Measurements from ENCODE around the gene SPDYE17. TPM values are rescaled to one million over a fixed set of nuclear protein-coding genes. Genes with fewer than 3 reads are reported as not detected.
A peak's percentile ranks its signal among the peaks of the same experiment; 100 is the strongest.
"Not testable (repeated sequence)": the region's sequence is repeated elsewhere in the genome, so short reads cannot be mapped to it uniquely, and the experiment has no call there.

Gene SPDYE17
- total and polyA plus RNA-seq, 5 donors from 2014 or later = not detected

DNA sequence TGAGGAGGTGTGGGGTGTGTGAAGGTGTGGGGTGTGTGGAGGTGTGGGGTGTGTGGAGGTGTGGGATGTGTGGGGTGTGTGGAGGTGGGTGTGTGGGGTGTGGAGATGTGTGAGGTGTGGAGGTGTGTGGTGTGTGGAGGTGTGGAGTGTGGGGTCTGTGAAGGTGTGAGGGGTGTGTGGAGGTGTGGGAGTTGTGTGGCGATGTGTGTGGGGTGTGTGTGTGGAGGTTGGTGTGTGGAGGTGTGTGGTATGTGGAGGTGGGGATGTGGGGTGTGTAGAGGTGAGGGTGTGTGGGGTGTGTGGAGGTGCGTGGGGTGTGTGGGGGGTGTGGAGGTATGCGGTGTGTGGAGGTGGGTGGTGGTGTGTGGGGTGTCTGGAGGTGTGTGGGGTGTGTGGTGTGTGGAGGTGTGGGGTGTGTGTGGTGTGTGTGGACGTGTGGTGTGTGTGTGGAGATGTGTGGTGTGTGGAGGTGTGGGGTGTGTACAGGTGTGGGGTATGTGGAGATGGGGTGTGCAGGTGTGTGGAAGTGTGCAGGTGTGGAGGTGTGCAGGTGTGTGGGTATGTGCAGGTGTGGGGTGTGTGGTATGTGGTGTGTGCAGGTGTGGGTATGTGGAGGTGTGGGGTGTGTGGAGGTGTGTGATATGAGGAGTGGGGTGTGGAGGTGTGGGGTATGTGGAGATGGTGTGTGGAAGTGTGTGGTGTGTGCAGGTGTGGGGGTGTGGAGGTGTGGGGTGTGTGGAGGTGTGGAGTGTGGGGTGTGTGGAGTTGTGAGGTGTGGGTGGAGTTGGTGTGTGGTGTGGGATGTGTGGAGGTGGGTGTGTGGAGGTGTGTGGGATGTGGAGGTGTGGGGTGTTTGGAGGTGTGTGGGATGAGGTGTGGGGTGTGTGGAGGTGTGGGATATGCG, 34.5 kb downstream of the SPDYE17 start:
- Mint-ChIP-seq H3K27me3 (no peaks in the 10 kb centered on the region), H3K27ac (no peak overlapping the region), H3K4me3 (no peak overlapping the region), H3K4me1 (no peaks in the 10 kb centered on the region), H3K36me3 (peaks cover under 1% of the 10 kb centered on the region), H3K9me3 (no peaks in the 10 kb centered on the region)
- no peak overlapping the region for H3K4me3 ChIP-seq (ENCODE audit: low read depth, low read length)
- no peak for ATAC-seq (ENCODE audit: low read depth in 2 of 2)
- H3K9me3 ChIP-seq (ENCODE audit: control insufficient read depth in 2 of 2, low read length in 2 of 2) = no peaks in the 10 kb centered on the region
- no peaks in the 10 kb centered on the region for H3K36me3 ChIP-seq (ENCODE audit: control insufficient read depth, insufficient read depth, low read length)
- H3K4me1 ChIP-seq (ENCODE audit: control insufficient read depth, insufficient read depth, low read length, poor library complexity, severe bottlenecking) = no peaks in the 10 kb centered on the region
- H3K27me3 ChIP-seq (ENCODE audit: control insufficient read depth, insufficient read depth, low read length) = no peaks in the 10 kb centered on the region
- H3K27ac ChIP-seq (ENCODE audit: insufficient read depth, low read length, poor library complexity, severe bottlenecking) = peak overlapping the region; percentile 41
- no peak for DNase-seq

DNA sequence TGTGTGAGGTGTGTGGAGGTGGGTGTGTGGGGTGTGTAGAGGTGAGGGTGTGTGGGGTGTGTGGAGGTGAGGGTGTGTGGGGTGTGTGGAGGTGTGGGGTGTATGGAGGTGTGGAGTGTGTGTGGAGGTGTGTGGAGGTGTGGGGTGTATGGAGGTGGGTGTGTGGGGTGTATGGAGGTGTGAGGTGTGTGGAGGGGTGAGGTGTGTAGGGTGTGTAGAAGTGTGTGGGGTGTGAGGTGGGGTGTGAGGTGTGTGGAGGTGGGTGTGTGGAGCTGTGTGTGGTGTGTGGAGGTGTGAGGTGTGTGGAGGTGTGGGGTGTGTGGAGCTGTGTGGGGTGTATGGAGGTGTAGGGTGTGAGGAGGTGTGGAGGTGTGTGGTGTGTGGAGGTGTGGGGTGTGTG, 35.2 kb downstream of the SPDYE17 start:
- H3K27ac ChIP-seq (ENCODE audit: insufficient read depth, low read length, poor library complexity, severe bottlenecking); H3K4me1 ChIP-seq (ENCODE audit: control insufficient read depth, insufficient read depth, low read length, poor library complexity, severe bottlenecking); H3K27me3 ChIP-seq (ENCODE audit: control insufficient read depth, insufficient read depth, low read length); H3K4me3 Mint-ChIP-seq; ATAC-seq (ENCODE audit: low read depth in 2 of 2); H3K27me3 Mint-ChIP-seq; H3K36me3 ChIP-seq (ENCODE audit: control insufficient read depth, insufficient read depth, low read length); H3K36me3 Mint-ChIP-seq; H3K27ac Mint-ChIP-seq; H3K9me3 ChIP-seq (ENCODE audit: control insufficient read depth in 2 of 2, low read length in 2 of 2); H3K9me3 Mint-ChIP-seq; DNase-seq; H3K4me1 Mint-ChIP-seq; H3K4me3 ChIP-seq (ENCODE audit: low read depth, low read length): not testable (repeated sequence)

DNA sequence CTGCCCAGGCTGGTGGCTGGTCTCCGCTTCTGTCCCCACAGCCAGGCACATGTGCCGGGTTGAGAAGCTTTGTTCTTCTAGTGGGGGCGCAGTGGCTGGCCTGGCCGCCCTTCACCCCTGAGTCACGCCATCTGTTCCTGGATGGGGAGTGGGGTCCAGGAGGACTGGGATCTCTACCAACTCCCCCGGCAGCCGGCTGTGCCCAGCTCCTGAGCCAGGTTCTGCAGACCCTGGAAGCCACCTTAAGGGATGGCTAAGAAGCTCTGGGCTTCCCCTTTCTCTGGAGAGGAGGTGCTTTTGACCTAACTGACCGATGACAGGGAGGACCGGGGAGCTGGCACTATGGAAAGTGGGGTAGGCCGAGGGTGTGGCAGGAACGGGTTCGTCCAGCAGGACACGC, 37.9 kb downstream of the SPDYE17 start:
- ATAC-seq (ENCODE audit: low read depth in 2 of 2); H3K9me3 ChIP-seq (ENCODE audit: control insufficient read depth in 2 of 2, low read length in 2 of 2); H3K4me1 Mint-ChIP-seq; H3K9me3 Mint-ChIP-seq; H3K27me3 Mint-ChIP-seq; H3K36me3 Mint-ChIP-seq; H3K27ac ChIP-seq (ENCODE audit: insufficient read depth, low read length, poor library complexity, severe bottlenecking); DNase-seq; H3K36me3 ChIP-seq (ENCODE audit: control insufficient read depth, insufficient read depth, low read length); H3K4me1 ChIP-seq (ENCODE audit: control insufficient read depth, insufficient read depth, low read length, poor library complexity, severe bottlenecking); H3K4me3 ChIP-seq (ENCODE audit: low read depth, low read length); H3K27me3 ChIP-seq (ENCODE audit: control insufficient read depth, insufficient read depth, low read length); H3K4me3 Mint-ChIP-seq: not testable (repeated sequence)
- H3K27ac Mint-ChIP-seq = peak overlapping the region in 1 of 3 donors; percentile 71

DNA sequence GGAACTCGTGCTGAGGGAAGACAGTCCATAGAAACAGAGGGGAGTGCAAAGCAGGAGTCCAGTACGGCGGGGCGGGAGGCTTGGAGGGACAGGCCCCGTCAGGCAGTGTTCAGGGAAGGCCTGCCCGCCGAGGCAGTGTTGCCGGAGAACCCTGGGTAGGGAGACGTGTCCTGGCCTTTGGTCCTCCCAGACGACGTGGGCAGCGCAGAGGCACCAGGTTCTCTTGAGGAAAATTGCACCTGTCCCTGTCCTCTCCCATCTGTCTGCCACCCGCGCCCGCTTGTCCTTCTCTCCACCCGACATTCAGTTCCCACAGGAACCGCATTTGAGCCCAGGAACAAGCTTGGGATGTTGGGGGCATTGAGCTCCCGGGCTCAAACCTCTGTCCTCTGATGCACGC, 38.3 kb downstream of the SPDYE17 start:
- H3K36me3 ChIP-seq (ENCODE audit: control insufficient read depth, insufficient read depth, low read length); H3K9me3 Mint-ChIP-seq; DNase-seq; H3K27ac ChIP-seq (ENCODE audit: insufficient read depth, low read length, poor library complexity, severe bottlenecking); H3K4me3 Mint-ChIP-seq; ATAC-seq (ENCODE audit: low read depth in 2 of 2); H3K4me1 Mint-ChIP-seq; H3K27me3 ChIP-seq (ENCODE audit: control insufficient read depth, insufficient read depth, low read length); H3K27me3 Mint-ChIP-seq; H3K4me1 ChIP-seq (ENCODE audit: control insufficient read depth, insufficient read depth, low read length, poor library complexity, severe bottlenecking); H3K36me3 Mint-ChIP-seq; H3K9me3 ChIP-seq (ENCODE audit: control insufficient read depth in 2 of 2, low read length in 2 of 2); H3K4me3 ChIP-seq (ENCODE audit: low read depth, low read length): not testable (repeated sequence)
- peak overlapping the region in 1 of 3 donors; percentile 71 for H3K27ac Mint-ChIP-seq

DNA sequence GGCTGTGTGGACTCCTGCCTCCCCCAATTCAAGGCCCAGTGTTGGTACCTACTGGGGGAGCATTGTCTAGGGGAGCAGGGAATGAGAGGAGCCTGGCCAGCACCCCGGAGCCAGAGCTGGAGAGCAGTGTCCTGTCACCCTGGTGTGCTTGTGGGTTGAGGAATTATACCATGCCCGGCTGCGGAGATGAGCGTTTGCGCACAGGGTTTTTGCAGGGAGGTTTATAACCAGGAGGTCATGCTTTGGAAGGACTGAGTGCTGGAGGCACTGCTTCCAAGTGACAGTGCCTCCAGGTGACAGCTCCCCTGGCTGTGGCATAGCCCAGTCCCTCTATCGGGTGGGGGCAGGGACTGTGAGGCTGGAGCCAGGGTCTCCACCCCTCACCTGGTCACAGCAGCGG, 39.3 kb downstream of the SPDYE17 start:
- DNase-seq; H3K4me1 ChIP-seq (ENCODE audit: control insufficient read depth, insufficient read depth, low read length, poor library complexity, severe bottlenecking); H3K27me3 Mint-ChIP-seq; H3K4me1 Mint-ChIP-seq; H3K27ac ChIP-seq (ENCODE audit: insufficient read depth, low read length, poor library complexity, severe bottlenecking); H3K36me3 Mint-ChIP-seq; H3K4me3 ChIP-seq (ENCODE audit: low read depth, low read length); H3K4me3 Mint-ChIP-seq; H3K9me3 ChIP-seq (ENCODE audit: control insufficient read depth in 2 of 2, low read length in 2 of 2); H3K36me3 ChIP-seq (ENCODE audit: control insufficient read depth, insufficient read depth, low read length); H3K9me3 Mint-ChIP-seq; H3K27ac Mint-ChIP-seq; H3K27me3 ChIP-seq (ENCODE audit: control insufficient read depth, insufficient read depth, low read length); ATAC-seq (ENCODE audit: low read depth in 2 of 2): not testable (repeated sequence)

DNA sequence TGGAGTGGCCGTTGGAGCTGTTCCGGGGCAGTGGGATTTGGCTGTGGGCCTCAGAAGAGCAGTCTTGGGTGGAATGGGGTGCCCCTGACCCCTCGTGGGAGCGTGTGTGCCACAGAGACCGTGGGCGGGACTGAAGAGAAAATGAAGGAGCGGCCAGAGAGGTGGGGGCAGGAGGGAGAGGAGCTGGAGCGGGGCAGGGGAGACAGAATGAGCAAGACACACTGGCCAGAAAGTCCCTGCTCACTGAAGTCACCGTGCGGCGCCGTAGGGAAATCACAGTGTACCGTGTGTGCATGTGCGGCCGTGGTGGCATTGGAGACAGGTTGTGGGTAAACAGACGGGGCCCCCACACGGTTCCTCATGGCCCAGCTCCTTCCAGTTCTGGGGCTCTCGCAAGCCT, 40.0 kb downstream of the SPDYE17 start:
- not testable (repeated sequence) for H3K27me3 ChIP-seq (ENCODE audit: control insufficient read depth, insufficient read depth, low read length); H3K4me3 ChIP-seq (ENCODE audit: low read depth, low read length); DNase-seq; H3K4me1 Mint-ChIP-seq; ATAC-seq (ENCODE audit: low read depth in 2 of 2); H3K36me3 Mint-ChIP-seq; H3K36me3 ChIP-seq (ENCODE audit: control insufficient read depth, insufficient read depth, low read length); H3K9me3 Mint-ChIP-seq; H3K27ac ChIP-seq (ENCODE audit: insufficient read depth, low read length, poor library complexity, severe bottlenecking); H3K9me3 ChIP-seq (ENCODE audit: control insufficient read depth in 2 of 2, low read length in 2 of 2); H3K27ac Mint-ChIP-seq; H3K4me1 ChIP-seq (ENCODE audit: control insufficient read depth, insufficient read depth, low read length, poor library complexity, severe bottlenecking); H3K27me3 Mint-ChIP-seq; H3K4me3 Mint-ChIP-seq

DNA sequence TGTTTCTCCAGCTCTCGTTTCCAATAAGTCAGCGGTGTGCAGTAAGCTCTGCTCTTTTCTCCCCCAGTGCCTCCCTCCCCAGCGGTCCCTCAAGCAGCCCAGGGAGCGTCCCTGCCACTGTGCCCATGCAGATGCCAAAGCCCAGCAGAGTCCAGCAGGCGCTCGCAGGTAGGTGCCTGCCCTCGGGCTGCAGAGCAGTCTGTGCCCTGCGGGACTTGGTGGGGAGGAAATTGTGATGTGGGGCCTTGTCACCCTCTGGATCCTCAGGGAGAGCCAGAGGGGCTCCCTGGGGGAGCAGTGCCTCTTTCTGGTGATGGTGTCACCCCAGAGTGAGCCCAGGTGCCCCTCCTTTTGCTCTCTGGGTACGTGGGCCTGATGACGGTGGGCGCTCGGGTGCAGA, 42.0 kb downstream of the SPDYE17 start:
- H3K4me3 ChIP-seq (ENCODE audit: low read depth, low read length); H3K27ac ChIP-seq (ENCODE audit: insufficient read depth, low read length, poor library complexity, severe bottlenecking); DNase-seq; H3K36me3 Mint-ChIP-seq; H3K36me3 ChIP-seq (ENCODE audit: control insufficient read depth, insufficient read depth, low read length); H3K27me3 ChIP-seq (ENCODE audit: control insufficient read depth, insufficient read depth, low read length); ATAC-seq (ENCODE audit: low read depth in 2 of 2); H3K4me1 ChIP-seq (ENCODE audit: control insufficient read depth, insufficient read depth, low read length, poor library complexity, severe bottlenecking); H3K27ac Mint-ChIP-seq; H3K9me3 ChIP-seq (ENCODE audit: control insufficient read depth in 2 of 2, low read length in 2 of 2); H3K4me3 Mint-ChIP-seq; H3K27me3 Mint-ChIP-seq; H3K4me1 Mint-ChIP-seq; H3K9me3 Mint-ChIP-seq: not testable (repeated sequence)

DNA sequence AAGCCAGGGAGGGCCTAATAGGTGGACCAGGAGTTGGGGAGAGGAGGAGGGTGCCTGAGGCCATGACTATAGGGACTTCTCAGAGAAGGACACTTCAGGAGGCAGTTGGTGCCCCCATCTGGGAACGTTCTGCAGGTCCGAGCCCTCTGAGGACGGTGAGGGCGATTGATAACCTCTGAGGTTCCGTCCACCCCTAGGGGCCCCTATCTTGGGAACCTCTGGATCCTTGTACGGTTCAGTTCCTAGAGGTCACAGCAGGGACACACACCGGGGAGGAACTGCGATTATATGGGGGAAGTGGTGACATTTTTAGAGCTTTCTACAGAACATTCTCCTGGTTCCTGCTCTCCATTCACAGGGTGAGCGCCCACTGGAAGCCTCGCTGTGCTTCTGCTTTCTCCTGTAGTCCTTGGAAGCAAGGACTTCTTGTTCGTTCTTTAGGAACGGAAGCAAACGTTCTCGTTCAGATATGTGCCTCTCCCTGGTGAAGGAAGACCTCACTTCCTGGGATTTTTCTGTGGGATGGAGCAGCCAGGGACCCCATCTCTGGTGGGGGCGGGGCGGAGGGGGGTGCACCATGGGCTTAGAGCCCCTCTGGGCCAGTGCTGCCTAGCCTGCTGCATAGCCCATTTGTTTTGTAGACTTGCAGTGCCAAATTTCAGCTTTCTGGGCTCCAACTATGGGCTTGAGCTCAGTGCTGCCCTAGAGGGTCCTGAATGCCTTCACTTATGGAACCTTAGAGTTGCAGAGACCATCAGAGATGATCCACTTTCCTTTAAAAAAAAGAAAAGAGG, 46.0 kb downstream of the SPDYE17 start:
- not testable (repeated sequence) for H3K36me3 Mint-ChIP-seq; H3K9me3 ChIP-seq (ENCODE audit: control insufficient read depth in 2 of 2, low read length in 2 of 2); DNase-seq; H3K36me3 ChIP-seq (ENCODE audit: control insufficient read depth, insufficient read depth, low read length); H3K27me3 Mint-ChIP-seq; H3K27ac ChIP-seq (ENCODE audit: insufficient read depth, low read length, poor library complexity, severe bottlenecking); H3K9me3 Mint-ChIP-seq; H3K27me3 ChIP-seq (ENCODE audit: control insufficient read depth, insufficient read depth, low read length); ATAC-seq (ENCODE audit: low read depth in 2 of 2); H3K4me1 Mint-ChIP-seq; H3K4me1 ChIP-seq (ENCODE audit: control insufficient read depth, insufficient read depth, low read length, poor library complexity, severe bottlenecking); H3K4me3 ChIP-seq (ENCODE audit: low read depth, low read length); H3K4me3 Mint-ChIP-seq
- peak overlapping the region in 1 of 3 donors; percentile 26 for H3K27ac Mint-ChIP-seq

All from CD4-positive, CD25-positive, alpha-beta regulatory T cell (primary cell).